SJSA1 (cell line): ENCODE data around the gene TBC1D10A. TPM values are rescaled to one million over a fixed set of nuclear protein-coding genes. Genes with fewer than 3 reads are reported as not detected.

ENCODE experiments used
- DNase-seq, 2 experiments: peaks; one replicate each; pipeline ENCODE4 v3.0.0-alpha.2; 2015 to 2020; ENCODE audit warnings: low spot score in 2 of 2, low read depth in 1 of 2
- H3K27ac ChIP-seq: fragments of 250-450 bp; sonication (Bioruptor Pico); 2 replicates; pipeline ENCODE4 v1.5.1; 2020; ENCODE audit warnings: mild to moderate bottlenecking, moderate library complexity
- H3K27me3 ChIP-seq: fragments of 250-450 bp; sonication (Bioruptor Pico); replicated peaks from 2 replicates; pipeline ENCODE4 v1.5.1; 2020; ENCODE audit warnings: mild to moderate bottlenecking, moderate library complexity
- H3K36me3 ChIP-seq: fragments of 250-450 bp; sonication (Bioruptor Pico); 2 replicates; pipeline ENCODE4 v1.5.1; 2020; ENCODE audit warnings: mild to moderate bottlenecking
- H3K4me1 ChIP-seq: fragments of 250-450 bp; sonication (Bioruptor Pico); replicated peaks from 2 replicates; pipeline ENCODE4 v1.6.1; 2021; ENCODE audit warnings: mild to moderate bottlenecking
- H3K4me3 ChIP-seq: fragments of 250-450 bp; sonication (Bioruptor Pico); 2 replicates; pipeline ENCODE4 v1.5.1; 2020; ENCODE audit warnings: mild to moderate bottlenecking
- H3K9me3 ChIP-seq: fragments of 250-450 bp; sonication (Bioruptor Pico); replicated peaks from 2 replicates; pipeline ENCODE4 v1.5.1; 2020; ENCODE audit warnings: mild to moderate bottlenecking
- total RNA-seq: library from RNA; depleted of rRNA; stranded (reverse); fragments of >200 nt; shearing (Covaris generic); gene quantifications from 2 replicates; pipeline ENCODE4 v1.2.3, GENCODE V29; 2014

TBC1D10A gene
- total RNA-seq, 1 experiment from 2014 or later: 17.4 TPM

DNA sequence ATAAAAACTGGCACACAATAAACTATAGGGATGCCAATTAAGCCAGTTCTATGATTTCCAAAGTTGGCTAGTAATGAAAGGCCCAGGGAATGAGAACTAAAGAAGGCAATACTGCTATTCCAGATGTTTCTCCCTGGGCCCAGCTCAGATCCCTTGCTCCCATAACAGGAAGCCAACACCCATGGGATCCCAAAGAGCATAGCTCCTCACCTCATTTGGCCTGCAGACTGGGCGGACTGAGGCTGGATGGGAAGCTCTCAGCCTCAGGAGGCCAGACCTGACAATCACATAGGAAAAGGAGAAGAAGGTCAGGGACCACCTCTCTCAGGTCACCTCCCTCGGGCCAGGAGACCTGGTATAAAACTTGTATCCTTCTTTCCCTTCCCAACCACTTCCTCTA is 5.3 kb downstream of the TBC1D10A start:
- Histone ChIP-seq H3K27ac (no peak overlapping the region), H3K4me3 (no peak overlapping the region), H3K36me3 (peaks cover 41% of the 10 kb centered on the region), H3K4me1 (peaks cover 33% of the 10 kb centered on the region), H3K27me3 (no peaks in the 10 kb centered on the region), H3K9me3 (peaks cover under 1% of the 10 kb centered on the region)
- no peak for DNase-seq

DNA sequence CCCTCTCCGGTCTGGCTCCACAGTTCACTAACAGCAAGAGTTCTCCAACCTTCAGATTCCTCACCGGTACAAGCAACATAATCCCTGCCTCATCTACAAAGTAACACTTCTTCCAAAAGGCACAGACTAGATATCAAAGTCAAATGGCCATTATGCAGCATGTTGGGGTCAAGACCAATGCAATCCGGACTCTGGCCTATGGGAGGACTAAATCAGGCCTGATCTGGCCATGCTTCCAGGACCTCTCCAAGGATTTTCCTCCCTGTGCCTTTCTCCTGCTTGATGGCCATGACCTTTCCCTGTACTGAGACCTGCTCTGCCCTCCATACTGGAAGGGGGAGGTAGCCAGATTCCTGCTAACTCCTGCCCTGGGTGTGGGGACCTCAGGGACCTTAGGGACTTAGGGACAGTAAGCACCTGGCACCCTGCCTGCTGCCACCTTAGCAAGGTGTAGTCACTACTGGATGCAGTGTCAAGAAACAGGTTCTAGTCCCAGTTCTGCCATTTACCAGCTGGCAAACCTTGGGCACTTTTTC is 6.7 kb downstream of the TBC1D10A start:
- no peaks in the 10 kb centered on the region for H3K27me3 ChIP-seq
- H3K27ac ChIP-seq: no peak overlapping the region
- no peaks in the 10 kb centered on the region for H3K9me3 ChIP-seq
- H3K4me3 ChIP-seq: no peak overlapping the region
- peaks cover 40% of the 10 kb centered on the region for H3K36me3 ChIP-seq
- peaks cover 37% of the 10 kb centered on the region for H3K4me1 ChIP-seq
- DNase-seq: no peak

DNA sequence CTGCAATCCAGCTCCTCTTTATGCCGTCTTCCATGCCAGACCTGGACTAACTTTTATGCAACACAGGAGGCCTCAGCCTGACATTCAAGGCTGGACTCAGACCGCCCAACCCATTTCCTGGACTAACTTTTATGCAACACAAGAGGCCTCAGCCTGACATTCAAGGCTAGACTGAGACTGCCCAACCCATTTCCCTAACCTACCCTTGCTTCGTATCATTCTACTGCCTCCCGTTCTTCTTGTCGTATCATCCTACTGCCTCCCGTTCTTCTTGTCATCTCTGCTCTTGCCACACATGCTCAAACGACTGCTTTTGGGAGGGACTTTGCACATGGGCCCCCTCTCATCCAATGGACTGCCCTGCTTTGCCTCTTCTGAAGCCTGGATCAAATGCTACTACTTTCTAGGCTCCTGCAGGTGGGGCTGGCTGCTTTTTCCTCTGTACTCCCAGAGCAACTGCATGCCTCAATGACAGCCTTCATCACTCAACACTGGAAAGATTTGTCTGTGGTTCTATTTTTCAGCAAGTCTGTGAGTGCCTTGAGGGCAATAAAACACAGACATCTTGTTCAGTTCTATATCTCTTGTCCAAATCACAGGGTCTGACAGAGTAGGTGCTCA is 7.8 kb downstream of the TBC1D10A start:
- peaks cover 37% of the 10 kb centered on the region for H3K4me1 ChIP-seq
- no peaks in the 10 kb centered on the region for H3K9me3 ChIP-seq
- no peak overlapping the region for H3K4me3 ChIP-seq
- DNase-seq: no peak
- no peaks in the 10 kb centered on the region for H3K27me3 ChIP-seq
- H3K36me3 ChIP-seq: peaks cover 31% of the 10 kb centered on the region
- H3K27ac ChIP-seq: no peak overlapping the region

DNA sequence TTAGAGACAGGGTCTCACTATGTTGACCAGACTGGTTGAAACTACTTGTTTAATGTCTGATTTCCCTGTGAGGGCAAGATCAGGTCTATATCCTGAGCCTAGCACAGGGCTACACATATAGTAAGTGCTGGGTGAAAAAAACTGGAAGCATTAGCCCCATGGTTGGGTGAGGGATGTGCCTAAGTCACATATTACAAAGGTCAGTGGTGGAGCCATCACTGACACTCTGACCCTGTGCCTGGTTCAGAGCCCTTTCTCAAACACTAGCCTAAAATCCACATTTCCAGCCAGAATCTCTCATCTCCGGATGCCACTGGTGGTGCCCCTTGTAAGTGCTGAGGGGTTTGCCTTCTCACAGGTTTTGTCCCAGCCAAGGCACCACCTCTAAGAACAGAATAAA is 9.0 kb downstream of the TBC1D10A start:
- no peak for DNase-seq
- Histone ChIP-seq H3K9me3 (no peaks in the 10 kb centered on the region), H3K36me3 (peaks cover 24% of the 10 kb centered on the region), H3K4me3 (no peak overlapping the region), H3K27me3 (no peaks in the 10 kb centered on the region), H3K4me1 (peaks cover 44% of the 10 kb centered on the region), H3K27ac (no peak overlapping the region)

DNA sequence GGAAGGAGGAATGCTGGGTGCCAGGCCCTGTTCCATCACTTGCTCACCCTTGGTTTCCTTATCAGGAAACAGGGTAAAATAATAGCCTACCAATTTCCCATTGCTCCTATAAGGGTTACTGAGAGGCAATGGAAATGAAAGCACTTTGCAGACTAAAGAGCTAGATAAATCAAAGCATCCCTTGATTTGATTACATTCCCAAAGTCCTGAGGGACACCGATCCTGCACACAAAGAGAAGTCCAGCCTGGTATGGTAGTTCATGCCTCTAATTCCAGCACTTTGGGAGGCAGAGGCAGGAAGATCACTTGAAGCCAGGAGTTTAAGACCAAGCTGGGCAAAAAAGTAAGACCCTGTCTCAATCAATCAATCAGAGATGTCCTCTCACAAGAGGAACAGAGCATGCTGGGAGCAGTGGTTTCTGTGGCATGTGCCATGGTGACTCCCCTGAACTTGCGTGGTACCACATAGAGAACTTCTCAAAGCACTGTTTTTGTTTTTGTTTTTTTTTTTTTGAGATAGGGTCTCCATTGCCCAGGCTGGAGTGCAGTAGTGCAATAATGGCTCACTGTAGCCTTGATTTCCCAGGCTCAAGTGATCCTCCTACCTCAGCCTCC is 10.7 kb downstream of the TBC1D10A start:
- DNase-seq: no peak
- no peaks in the 10 kb centered on the region for H3K27me3 ChIP-seq
- no peak overlapping the region for H3K27ac ChIP-seq
- H3K4me1 ChIP-seq: peaks cover 61% of the 10 kb centered on the region
- peaks cover 27% of the 10 kb centered on the region for H3K36me3 ChIP-seq
- no peaks in the 10 kb centered on the region for H3K9me3 ChIP-seq
- no peak overlapping the region for H3K4me3 ChIP-seq

DNA sequence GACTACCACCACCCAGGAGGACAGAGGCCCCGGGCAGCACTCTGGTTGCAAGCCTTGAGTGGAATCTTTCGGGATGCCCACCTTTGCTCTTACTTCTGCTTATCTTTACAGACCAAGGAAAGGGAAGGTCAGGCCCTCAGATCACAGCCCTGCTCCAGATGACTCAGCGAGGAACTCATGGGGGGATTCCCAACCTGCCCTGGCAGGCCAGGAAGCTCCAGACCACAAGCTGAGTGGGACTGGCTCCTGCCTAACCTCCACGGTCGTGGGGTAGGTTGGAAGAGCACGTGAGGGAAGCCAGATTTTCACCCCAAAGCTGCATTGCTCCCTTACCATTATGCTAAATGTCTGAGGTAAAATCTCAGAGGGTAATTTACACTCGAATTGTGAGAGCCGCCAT is 11.8 kb downstream of the TBC1D10A start:
- Histone ChIP-seq H3K4me3 (no peak overlapping the region), H3K9me3 (no peaks in the 10 kb centered on the region), H3K4me1 (peaks cover 62% of the 10 kb centered on the region), H3K27me3 (no peaks in the 10 kb centered on the region), H3K36me3 (peaks cover 21% of the 10 kb centered on the region), H3K27ac (peak overlapping the region; percentile 34)
- peak; percentile 44 to 73 for DNase-seq

DNA sequence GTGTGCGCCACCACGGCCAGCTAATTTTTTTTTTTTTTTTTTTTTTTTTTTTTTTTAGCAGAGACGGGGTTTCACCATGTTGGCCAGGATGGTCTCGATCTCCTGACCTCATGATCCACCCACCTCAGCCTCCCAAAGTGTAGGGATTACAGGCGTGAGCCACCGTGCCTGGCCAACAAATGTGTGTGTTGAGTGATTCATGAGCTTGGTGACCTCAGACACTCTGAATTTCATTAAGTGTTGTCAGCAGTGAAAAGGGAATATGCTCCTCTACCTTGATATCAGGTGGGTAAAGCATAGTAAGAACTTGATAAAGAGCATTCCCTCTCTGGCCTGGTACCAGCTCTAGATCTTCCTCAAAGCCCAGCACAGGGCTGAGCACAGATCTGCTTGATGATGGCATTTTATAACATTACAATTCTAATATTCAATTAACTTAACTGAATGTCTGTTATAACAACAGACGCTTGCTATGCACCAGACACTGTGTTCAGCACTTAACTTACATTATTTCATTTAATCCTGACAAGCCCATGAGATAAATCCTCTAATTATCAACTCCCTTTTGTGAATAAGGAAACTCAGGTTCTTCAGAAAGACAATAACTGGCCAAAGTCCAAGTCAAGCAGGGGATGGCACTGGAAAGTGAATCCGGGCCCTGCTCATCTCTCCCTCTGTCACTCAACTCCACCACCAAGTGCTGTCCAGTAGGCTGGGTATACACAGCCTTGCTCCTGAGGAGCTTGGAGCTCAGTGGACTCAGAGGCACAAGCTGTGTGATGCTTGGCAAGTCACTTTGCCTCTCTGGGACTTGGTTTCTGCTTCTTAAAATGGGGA is 13.0 kb downstream of the TBC1D10A start:
- peaks cover 12% of the 10 kb centered on the region; the same call in 1 of the 2 replicates for H3K36me3 ChIP-seq
- H3K4me1 ChIP-seq: peaks cover 62% of the 10 kb centered on the region
- DNase-seq: no peak
- H3K9me3 ChIP-seq: no peaks in the 10 kb centered on the region
- H3K27ac ChIP-seq: no peak overlapping the region
- no peak overlapping the region for H3K4me3 ChIP-seq
- H3K27me3 ChIP-seq: no peaks in the 10 kb centered on the region

DNA sequence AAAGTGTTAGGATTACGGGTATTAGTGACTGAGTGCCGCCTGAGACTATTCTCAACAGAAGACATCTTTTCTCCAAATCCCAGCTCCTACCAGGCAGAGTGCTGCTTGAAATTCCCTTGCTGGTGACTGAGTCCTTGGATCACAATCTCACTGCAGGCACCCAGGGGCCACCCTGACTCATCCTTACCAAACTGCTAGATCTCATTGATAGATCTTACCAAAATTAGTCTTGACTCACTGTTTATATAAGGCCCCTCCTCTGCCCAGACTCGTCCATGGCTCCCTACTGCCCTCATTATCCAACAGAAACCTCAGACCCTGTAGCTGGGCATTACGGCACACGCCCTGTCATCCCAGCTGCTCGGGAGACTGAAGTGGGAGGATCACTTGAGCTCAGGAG is 14.7 kb downstream of the TBC1D10A start:
- DNase-seq: peak; percentile 45 to 69
- no peak overlapping the region for H3K4me3 ChIP-seq
- no peaks in the 10 kb centered on the region for H3K9me3 ChIP-seq
- H3K27ac ChIP-seq: no peak overlapping the region
- H3K4me1 ChIP-seq: peaks cover 54% of the 10 kb centered on the region
- peaks cover 9% of the 10 kb centered on the region; the same call in 1 of the 2 replicates for H3K36me3 ChIP-seq
- no peaks in the 10 kb centered on the region for H3K27me3 ChIP-seq

DNA sequence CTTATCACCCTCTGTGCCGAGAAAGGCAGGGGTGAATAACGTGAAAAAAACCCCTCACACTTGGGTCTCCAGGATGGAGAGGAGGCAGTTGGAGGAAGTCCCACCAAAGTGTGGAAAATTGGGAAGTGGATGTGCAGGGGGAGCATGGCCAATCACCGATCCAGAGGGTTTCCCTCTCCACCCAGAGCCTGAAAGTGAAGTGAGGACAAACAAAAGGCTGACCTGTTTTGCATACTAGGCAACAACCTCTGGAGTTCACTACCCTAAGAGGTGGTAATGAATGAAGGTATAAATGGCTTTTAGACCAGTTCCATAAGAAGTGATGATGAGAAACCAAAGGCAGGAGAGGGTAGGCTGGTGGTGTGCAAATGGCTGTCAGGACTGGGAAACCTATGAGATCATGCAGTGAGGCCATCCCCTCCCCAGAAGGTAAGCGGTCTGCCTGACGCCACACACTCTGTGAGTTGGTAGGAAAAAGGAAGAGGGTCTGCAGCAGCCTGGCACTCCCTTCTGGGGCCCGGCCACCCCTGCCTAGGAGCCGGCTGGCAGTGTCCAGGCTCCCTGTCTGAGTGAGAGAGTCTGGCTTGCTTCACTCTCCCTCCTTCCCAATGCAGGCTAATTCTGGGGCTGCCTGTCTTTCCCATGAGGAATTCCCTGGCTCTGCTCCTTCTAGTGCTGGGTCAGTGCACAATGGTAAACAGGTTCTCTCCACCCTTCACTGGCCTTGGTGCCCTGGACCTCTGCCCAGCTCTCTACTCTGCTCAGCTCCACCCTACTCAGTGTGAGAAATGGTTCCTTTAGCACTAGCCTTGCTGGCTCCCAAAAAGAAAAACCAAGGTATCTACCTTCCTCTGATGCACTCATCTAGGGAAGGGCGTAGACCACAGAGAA is 15.6 kb downstream of the TBC1D10A start:
- Histone ChIP-seq H3K4me1 (peaks cover 50% of the 10 kb centered on the region), H3K9me3 (no peaks in the 10 kb centered on the region), H3K27ac (no peak overlapping the region), H3K4me3 (no peak overlapping the region), H3K36me3 (peaks cover 12% of the 10 kb centered on the region; the same call in 1 of the 2 replicates), H3K27me3 (no peaks in the 10 kb centered on the region)
- DNase-seq: no peak

DNA sequence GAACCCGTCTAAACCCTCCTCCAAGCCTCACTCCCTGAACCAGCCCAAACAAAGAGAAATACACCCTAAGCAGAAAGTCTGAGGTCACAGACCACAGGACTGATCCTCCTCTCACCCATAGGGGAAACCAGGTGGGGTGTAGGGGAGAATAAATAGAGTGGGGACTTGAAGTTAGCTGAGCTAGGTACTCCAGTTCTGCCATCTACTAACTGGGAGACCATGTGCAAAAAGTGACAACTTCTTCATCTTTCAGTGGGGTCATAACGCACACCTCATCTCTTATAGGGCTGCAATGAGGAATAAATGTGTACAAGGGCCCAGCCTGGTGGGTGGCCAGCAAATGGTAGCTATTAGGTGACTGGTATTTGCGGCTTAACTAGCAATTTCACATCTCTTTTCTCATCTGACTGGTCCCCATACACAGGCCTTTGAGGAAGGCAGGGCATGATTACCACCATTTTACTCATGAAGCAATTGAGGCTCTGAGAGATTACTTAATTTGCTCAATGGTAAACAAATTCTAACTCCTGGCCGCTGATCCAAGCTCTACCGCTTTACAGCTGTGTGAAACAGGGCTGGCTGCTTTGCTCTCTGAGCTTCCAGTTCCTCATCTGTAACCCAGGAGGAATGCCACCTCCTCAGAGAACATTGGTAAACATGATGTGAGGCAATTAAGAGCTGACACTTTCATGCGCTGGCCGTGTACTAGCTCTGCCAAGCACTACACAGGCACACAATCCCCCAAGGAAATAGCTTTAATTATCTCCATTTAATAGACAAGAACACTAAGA is 16.6 kb downstream of the TBC1D10A start:
- H3K27me3 ChIP-seq: no peaks in the 10 kb centered on the region
- DNase-seq: no peak
- H3K36me3 ChIP-seq: 0 out of 2 replicates have a peak, but pooled peaks cover 7% of the 10 kb centered on the region
- no peaks in the 10 kb centered on the region for H3K9me3 ChIP-seq
- peaks cover 42% of the 10 kb centered on the region for H3K4me1 ChIP-seq
- H3K4me3 ChIP-seq: no peak overlapping the region
- no peak overlapping the region for H3K27ac ChIP-seq

DNA sequence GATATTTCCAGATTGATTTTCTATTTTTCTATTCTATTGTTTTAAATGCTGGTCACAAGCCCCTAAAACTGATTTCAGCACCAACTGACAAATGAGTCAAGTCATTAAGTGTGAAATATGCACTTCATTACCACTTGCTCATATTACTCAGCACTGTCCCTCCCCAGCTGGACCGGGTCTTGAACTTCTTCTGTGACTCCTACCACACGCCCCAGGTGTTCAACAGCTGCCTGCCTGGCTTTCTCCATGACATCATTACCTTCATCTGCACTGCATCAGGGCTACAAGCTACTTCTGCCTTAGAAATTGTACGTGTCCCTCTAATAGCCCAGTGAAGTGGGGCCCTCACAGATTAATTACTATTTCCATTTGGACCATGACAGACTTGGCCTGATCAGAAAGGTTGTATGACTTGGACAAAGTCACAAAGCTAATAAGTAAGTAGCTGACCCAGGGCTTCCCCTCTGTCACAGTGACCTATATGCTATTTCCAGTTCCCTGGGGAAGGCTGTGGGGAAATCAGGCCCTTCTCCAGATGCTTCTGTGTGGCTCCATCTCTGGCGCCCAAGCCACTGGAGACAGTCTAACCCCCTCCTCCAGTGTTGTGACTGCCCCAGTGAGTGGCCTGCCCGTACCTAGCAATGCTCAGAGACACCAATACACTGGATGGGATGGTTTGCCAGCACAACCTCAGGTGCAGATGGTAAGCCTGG is 18.1 kb downstream of the TBC1D10A start:
- DNase-seq: no peak
- no peaks in the 10 kb centered on the region for H3K9me3 ChIP-seq
- peaks cover 27% of the 10 kb centered on the region for H3K4me1 ChIP-seq

DNA sequence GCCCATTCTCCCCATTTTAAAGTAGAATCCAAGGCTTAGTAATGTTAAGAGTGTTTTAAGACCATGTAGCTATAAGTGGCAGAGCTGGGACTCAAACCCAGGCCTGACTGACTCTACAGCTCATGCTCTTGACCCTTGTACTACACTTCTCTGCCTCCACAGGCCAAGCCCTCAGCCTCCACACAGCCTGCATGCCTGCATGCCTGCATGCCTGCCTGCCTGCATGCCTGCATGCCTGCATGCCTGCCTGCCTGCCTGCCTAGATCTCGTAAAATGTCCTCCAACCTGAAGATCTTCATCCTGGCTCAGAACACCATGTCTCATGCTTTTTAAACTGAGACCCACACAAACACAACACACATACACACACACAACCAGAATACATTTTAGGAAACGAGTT is 18.6 kb downstream of the TBC1D10A start:
- no peak overlapping the region for H3K27ac ChIP-seq
- no peaks in the 10 kb centered on the region for H3K27me3 ChIP-seq
- H3K36me3 ChIP-seq: peaks cover 17% of the 10 kb centered on the region
- no peaks in the 10 kb centered on the region for H3K9me3 ChIP-seq
- DNase-seq: no peak
- H3K4me3 ChIP-seq: no peak overlapping the region
- H3K4me1 ChIP-seq: peaks cover 26% of the 10 kb centered on the region

More for the DNA sequence above, 18.1 kb downstream of the TBC1D10A start:
- Histone ChIP-seq H3K27me3 (no peaks in the 10 kb centered on the region), H3K36me3 (peaks cover 11% of the 10 kb centered on the region; the same call in 1 of the 2 replicates), H3K4me3 (no peak overlapping the region), H3K27ac (no peak overlapping the region)
